Mesodermal cell (in vitro differentiated cells): ENCODE results near the gene ATIC.
A peak's percentile ranks its signal among the peaks of the same experiment; 100 is the strongest.

Experiments
- H3K27ac ChIP-seq: 2 replicates; pipeline ENCODE4 v1.7.0; 2013; ENCODE audit warnings: mild to moderate bottlenecking, low read depth, low read length, moderate library complexity; ENCODE audit not compliant: severe bottlenecking
- H3K36me3 ChIP-seq: 2 replicates; pipeline ENCODE4 v1.7.1; 2013; ENCODE audit warnings: mild to moderate bottlenecking, low read length, moderate library complexity; ENCODE audit not compliant: control insufficient read depth, insufficient read depth
- H3K4me1 ChIP-seq: one replicate; pipeline ENCODE4 v1.7.1; 2013; ENCODE audit warnings: mild to moderate bottlenecking, low read length; ENCODE audit not compliant: insufficient read depth, control insufficient read depth, poor library complexity, severe bottlenecking
- H3K4me3 ChIP-seq: 2 replicates; pipeline ENCODE4 v1.7.0; 2013; ENCODE audit warnings: low read length, control low read depth, mild to moderate bottlenecking; ENCODE audit not compliant: insufficient read depth, poor library complexity, severe bottlenecking; ENCODE audit errors: extremely low read depth
- H3K9me3 ChIP-seq: 2 replicates; pipeline ENCODE4 v1.7.1; 2013; ENCODE audit warnings: mild to moderate bottlenecking, low read length, moderate library complexity; ENCODE audit not compliant: control insufficient read depth
- WGBS, 2 experiments: methylation state at CpG; one replicate each; pipeline ENCODE4 v1.1.5; 2013; ENCODE audit warnings: missing lambda C conversion rate in 2 of 2; ENCODE audit not compliant: insufficient coverage in 2 of 2; 5-methylcytosine and 5-hydroxymethylcytosine counted together

ATIC gene

DNA sequence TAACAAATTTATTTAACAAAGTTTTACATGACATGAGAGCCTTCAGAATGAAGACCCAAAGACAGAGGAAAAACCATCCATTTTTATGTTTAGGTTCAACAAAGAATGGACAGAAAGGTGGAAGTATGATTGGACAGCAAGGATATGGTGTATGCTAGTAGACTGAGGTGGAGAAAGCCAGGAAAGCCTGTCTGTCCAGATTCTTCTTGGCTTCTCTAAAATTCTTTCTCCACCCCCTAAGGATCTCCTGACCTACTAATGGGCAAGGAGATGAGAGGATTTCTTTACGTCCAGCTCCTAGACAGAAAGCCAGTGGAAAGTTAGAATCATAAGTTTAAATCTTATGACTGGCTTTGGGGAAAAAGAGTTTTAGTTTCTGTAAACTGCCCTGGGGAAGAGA, 3.0 kb downstream of the ATIC start:
- Histone ChIP-seq H3K36me3 (peaks cover 69% of the 10 kb centered on the region), H3K4me1 (peaks cover 5% of the 10 kb centered on the region), H3K4me3 (no peak overlapping the region), H3K27ac (no peak overlapping the region), H3K9me3 (no peaks in the 10 kb centered on the region)
- WGBS, 2 experiments: no CpG with 5 or more reads among the region's 1 CpG

DNA sequence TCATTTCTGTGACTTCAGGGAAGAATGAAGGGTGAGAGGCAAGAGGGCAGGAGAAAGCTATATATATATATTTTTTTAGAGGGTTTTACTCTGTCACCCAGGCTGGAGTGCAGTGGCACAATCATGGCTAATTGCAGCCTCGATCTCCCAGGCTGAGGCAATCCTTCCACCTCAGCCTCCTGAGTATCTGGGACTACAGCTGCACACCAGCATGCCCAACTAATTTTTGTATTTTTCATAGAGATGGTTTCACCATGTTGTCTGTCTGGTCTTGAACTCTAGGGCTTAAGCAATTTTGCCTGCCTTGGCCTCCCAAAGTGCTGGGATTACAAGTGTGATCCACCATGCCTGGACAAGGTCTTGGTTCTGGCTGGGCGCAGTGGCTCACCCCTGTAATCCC, 3.4 kb downstream of the ATIC start:
- WGBS, 2 experiments: 80 to 100% methylated on average over 1 to 2 of the region's 2 CpGs
- Histone ChIP-seq H3K4me3 (no peak overlapping the region), H3K4me1 (peaks cover 5% of the 10 kb centered on the region), H3K27ac (no peak overlapping the region), H3K36me3 (peaks cover 73% of the 10 kb centered on the region), H3K9me3 (no peaks in the 10 kb centered on the region)

GRCh38 chr2:215316336-215316735, 4.5 kb downstream of the ATIC start:
- Histone ChIP-seq H3K27ac (no peak overlapping the region), H3K4me3 (no peak overlapping the region), H3K4me1 (peaks cover 5% of the 10 kb centered on the region), H3K9me3 (no peaks in the 10 kb centered on the region), H3K36me3 (peaks cover 83% of the 10 kb centered on the region)
- 88% methylated on average over 1 of the region's 2 CpGs; no CpG with 5 or more reads in 1 of the 2 experiments for WGBS, 2 experiments

DNA sequence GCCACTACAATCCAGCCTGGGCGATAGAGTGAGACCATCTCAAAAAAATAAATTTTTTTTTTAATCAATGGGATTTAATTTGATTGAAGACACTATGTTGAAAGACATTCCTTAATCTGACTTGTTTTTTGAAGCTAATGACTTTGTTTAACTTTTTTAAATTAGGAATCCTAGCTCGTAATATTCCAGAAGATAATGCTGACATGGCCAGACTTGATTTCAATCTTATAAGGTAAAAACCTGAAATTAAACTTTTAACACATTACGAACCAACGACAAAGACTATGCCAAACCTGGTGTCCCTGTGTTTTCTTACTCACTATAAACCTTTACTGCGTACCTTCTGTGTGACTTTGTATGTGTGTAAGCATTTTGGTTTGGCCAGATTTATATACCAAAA, 7.6 kb downstream of the ATIC start:
- no CpG with 5 or more reads among the region's 5 CpGs for WGBS, 2 experiments
- no peaks in the 10 kb centered on the region for H3K9me3 ChIP-seq
- no peak overlapping the region for H3K4me3 ChIP-seq
- H3K4me1 ChIP-seq: no peaks in the 10 kb centered on the region
- peaks cover 94% of the 10 kb centered on the region for H3K36me3 ChIP-seq
- no peak overlapping the region for H3K27ac ChIP-seq

GRCh38 chr2:215320102-215320501, 8.2 kb downstream of the ATIC start:
- peaks cover 94% of the 10 kb centered on the region for H3K36me3 ChIP-seq
- WGBS, 2 experiments: 92 to 100% methylated on average over 2 of the region's 3 CpGs

DNA sequence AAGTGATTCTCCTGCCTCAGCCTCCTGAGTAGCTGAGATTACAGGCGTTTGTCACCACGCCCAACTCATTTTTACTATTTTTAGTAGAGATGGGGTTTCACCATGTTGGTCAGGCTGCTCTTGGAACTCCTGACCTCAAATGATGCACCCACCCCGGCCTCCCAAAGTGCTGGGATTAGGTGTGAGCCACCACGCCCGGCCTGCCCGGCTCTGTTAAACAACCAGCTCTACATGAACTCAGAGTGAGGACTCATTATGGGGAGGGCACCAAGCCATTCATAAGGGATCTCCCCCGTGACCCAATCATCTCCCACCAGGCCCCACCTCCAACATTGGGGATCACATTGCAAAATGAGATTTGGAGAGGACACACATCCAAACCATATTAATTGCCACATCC, 8.8 kb downstream of the ATIC start:
- peaks cover 91% of the 10 kb centered on the region for H3K36me3 ChIP-seq
- 100% methylated on average over 6 of the region's 7 CpGs; no CpG with 5 or more reads in 1 of the 2 experiments for WGBS, 2 experiments

More at GRCh38 chr2:215320102-215320501, 8.2 kb downstream of the ATIC start:
- no peaks in the 10 kb centered on the region for H3K9me3 ChIP-seq
- H3K4me3 ChIP-seq: no peak overlapping the region
- no peaks in the 10 kb centered on the region for H3K4me1 ChIP-seq
- H3K27ac ChIP-seq: no peak overlapping the region

GRCh38 chr2:215324811-215325210, 13.0 kb downstream of the ATIC start:
- 100% methylated on average over 1 of the region's 6 CpGs; no CpG with 5 or more reads in 1 of the 2 experiments for WGBS, 2 experiments
- peaks cover 80% of the 10 kb centered on the region for H3K36me3 ChIP-seq

More for the DNA sequence above, 8.8 kb downstream of the ATIC start:
- H3K9me3 ChIP-seq: no peaks in the 10 kb centered on the region
- no peak overlapping the region for H3K27ac ChIP-seq
- H3K4me1 ChIP-seq: no peaks in the 10 kb centered on the region
- H3K4me3 ChIP-seq: no peak overlapping the region

GRCh38 chr2:215328066-215328465, 16.2 kb downstream of the ATIC start:
- Histone ChIP-seq H3K27ac (peak overlapping the region; percentile 78), H3K9me3 (no peaks in the 10 kb centered on the region), H3K4me3 (no peak overlapping the region), H3K4me1 (peaks cover 13% of the 10 kb centered on the region), H3K36me3 (peaks cover 69% of the 10 kb centered on the region)
- WGBS, 2 experiments: 90 to 94% methylated on average over 2 to 4 of the region's 5 CpGs

More at GRCh38 chr2:215324811-215325210, 13.0 kb downstream of the ATIC start:
- Histone ChIP-seq H3K9me3 (no peaks in the 10 kb centered on the region), H3K4me3 (no peak overlapping the region), H3K4me1 (peaks cover 13% of the 10 kb centered on the region), H3K27ac (no peak overlapping the region)

DNA sequence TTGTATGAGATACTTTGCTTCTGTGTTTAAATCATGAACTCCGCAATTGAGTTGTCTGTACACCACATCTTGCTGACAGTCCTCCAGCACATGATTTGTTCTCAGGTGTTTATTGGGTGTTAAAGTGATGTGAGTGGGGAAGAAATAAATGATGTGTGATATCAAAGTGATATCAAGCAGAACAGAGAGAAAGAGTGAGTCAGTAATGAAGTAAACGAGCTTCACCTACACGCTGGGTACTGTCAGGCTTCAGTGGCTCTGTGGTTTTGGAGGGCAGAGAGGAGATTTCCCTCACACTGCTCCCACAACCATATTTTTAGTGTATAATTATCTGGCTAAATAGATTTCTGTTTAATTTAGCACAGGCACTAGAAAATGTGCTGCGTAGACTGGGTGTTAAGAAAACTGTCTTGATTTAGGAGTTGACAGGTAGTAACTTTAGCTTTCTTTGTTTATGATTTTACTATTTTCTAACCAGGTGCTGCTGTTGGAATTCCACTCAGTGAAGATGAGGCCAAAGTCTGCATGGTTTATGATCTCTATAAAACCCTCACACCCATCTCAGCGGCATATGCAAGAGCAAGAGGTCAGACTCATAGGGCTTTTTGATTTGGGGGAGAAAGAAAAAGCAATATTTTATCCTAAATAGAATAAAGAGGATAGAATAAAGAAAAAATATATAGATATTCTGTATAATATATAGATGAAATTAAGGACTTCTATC, 21.2 kb downstream of the ATIC start:
- WGBS, 2 experiments: 100% methylated on average over 1 of the region's 5 CpGs
- H3K36me3 ChIP-seq: peaks cover 68% of the 10 kb centered on the region
- no peaks in the 10 kb centered on the region for H3K9me3 ChIP-seq
- no peak overlapping the region for H3K27ac ChIP-seq
- no peaks in the 10 kb centered on the region for H3K4me1 ChIP-seq
- H3K4me3 ChIP-seq: no peak overlapping the region

- H3K27ac ChIP-seq: no peak overlapping the region
- 80 to 94% methylated on average over 4 to 5 of the region's 7 CpGs for WGBS, 2 experiments
- peaks cover 83% of the 10 kb centered on the region for H3K36me3 ChIP-seq
These were observed 27.2 kb downstream of the ATIC start for GRCh38 chr2:215338883-215339679.

GRCh38 chr2:215347878-215348277, 36.0 kb downstream of the ATIC start:
- H3K9me3 ChIP-seq: no peaks in the 10 kb centered on the region
- H3K4me3 ChIP-seq: no peak overlapping the region
- H3K4me1 ChIP-seq: no peaks in the 10 kb centered on the region
- H3K27ac ChIP-seq: no peak overlapping the region
- H3K36me3 ChIP-seq: peaks cover 82% of the 10 kb centered on the region

More at GRCh38 chr2:215338883-215339679, 27.2 kb downstream of the ATIC start:
- Histone ChIP-seq H3K4me3 (no peak overlapping the region), H3K4me1 (no peaks in the 10 kb centered on the region), H3K9me3 (no peaks in the 10 kb centered on the region)
